NCI-H446 (cell line): Measurements from ENCODE around the gene ZNG1B.
"Not testable (repeated sequence)": the region's sequence is repeated elsewhere in the genome, so short reads cannot be mapped to it uniquely, and the experiment has no call there.

Source experiments
- DNase-seq, 2 experiments: peaks; one replicate each; lab custom pipeline; 2025; lab: John Stamatoyannopoulos, UW

Gene ZNG1B

DNA sequence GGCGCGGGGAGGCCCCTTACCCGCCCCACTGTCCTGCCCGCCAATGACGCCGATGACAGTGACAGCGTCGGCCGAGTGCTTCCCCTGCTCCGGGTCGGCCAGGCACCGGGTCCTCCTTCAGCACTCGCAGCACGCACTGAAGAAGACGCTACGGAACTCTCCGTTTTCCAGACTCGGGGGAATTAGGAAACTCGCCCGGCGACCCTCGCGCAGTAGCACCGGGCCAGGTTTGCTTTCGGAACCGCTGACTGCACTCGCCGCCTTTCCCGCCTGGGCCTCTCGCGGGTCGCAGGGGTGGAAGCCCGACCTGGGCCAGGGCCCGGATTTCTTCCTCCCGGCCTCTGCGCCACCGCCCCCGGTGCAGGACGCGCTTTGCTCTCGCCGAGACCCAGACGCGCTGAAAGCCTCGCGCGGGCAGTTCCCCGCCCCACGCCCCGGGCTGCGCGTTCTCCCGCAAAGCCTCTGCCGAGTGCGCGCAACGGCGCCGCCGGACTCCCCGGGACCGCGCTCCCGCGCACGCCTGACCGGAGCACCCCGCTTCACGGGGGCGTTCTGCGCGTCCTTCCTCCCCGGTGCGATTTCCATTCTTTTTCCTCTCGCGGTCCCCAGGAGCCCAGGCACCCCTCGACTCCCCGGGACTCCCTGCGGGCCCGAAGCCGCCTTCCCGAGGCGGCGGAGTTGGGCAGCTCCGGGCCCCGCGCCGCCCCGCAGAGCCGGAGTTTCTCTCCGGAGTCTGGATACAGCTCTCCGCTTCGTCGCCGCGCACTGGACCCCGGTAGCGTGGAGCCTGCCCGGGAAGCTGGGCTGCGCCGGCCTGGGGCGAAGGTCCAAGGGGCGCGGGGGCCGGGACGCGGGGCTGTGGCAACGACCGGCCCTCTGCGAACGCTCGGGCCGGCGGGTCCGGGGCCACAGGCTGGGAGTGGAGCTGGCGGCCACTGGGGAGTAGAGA lies 65.9 kb downstream of the ZNG1B start:
- DNase-seq: not testable (repeated sequence)

DNA sequence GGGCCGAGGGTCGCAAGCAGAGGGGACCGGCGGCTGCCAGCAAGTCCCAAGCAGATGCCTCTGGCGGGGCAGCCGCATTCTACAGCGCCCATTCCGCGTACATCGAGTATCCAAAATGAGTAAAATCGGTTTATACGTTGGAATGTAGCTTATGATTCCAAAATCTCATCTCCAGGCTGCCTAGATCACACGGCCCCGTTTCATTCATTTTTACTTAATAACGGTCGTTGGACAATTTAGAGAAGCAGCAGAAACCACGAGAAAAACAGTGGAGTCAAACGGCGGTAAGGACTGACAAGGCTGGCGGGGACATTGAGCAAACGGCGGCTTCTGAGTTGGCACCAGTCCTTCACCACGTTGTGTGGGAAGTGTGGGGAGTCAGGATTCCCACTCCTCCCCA lies 66.6 kb downstream of the ZNG1B start:
- DNase-seq: not testable (repeated sequence)

DNA sequence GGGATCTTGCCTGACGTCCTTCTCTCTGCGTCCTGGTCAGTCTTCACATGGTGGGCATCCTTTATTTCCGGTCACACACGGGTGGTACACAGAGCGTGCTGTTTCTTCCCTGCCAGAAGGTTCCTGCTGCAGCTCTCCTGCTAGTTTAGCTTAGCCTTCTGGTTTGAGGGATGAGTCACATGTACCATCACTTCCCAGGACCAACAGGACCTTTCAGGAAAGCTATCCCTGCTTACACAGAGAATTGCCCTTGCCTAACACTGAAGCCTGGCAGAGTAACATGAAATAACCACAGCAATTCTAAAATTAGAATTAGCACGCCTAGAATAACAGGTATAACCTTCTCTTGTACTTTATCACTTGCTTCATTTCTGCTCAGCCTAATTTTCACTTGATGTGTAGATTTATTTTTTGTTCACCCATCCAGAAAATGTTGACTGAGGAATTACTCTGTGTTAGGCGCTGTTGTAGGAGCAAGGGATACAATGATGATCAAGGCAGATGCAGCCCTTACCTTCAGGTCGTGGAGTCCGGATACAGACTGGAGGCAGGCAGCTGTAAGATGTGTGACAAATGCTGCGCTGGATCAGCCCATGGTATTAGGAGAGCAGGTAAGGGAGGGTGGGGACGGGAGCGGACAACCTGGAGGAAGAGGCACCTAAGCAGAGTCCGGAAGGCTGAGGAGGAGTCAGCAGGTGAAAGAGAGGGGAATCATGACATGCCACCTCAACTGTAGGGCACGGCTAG lies 70.1 kb downstream of the ZNG1B start:
- DNase-seq: not testable (repeated sequence)

GRCh38 chr2:113508187-113508586 lies 70.7 kb downstream of the ZNG1B start:
- DNase-seq: not testable (repeated sequence)

DNA sequence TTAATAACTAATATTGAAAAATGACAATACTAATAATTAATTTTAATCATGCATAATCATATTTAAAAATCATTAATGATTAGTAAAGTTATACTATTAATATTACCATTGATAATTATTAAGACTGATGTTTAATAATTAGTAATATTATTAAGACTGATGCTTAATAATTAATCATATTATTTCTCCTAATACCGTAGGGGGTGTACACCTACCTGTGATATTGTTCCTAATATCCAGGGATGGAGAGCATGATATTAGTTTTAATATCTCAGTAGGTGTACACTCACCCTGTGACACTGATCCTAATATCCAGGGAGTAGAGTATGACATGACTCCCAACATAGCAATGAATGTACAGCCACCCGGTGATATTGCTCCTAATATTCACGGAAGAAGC lies 73.4 kb downstream of the ZNG1B start:
- not testable (repeated sequence) for DNase-seq

GRCh38 chr2:113511859-113512258 lies 74.4 kb downstream of the ZNG1B start:
- not testable (repeated sequence) for DNase-seq

- DNase-seq: not testable (repeated sequence)
Measured at GRCh38 chr2:113515457-113515856, 78.0 kb downstream of the ZNG1B start.

DNA sequence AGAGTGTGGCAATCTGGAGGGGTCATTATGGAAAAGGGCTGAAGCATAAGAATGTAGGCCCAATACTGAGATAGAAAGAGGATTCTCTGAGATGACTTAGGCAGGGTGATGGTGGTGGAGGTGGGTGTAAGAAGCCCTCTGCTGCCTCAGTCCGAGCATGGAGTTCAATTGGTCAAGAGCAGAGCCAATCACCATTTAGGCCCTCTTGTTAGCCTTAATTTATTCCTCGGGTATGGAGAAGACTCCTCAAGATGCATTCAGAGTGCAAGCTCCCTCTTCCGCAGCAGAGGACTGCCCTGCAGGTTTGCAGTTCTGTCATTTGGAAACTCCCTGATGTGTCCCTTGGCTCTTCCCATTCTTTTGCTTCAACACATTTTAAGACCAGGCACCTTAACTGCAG lies 78.5 kb downstream of the ZNG1B start:
- DNase-seq: not testable (repeated sequence)

DNA sequence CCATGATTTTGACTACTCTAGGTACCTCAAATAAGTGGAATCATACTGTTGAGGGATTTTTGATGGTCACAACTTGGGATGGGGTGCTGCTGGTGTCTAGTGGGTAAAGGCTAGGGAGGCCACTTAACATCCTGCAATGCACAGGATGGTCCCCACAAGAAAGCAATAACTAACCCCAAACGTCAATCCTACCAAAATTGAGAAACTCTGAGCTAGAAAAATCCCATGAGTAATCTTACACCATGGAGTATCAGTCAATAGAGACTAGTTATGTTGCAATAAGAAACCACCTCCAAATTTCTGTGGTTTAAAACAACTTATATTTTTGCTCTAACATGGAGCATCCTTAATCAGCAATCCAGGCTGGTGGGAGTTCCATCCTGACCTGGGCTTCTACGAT lies 79.5 kb downstream of the ZNG1B start:
- not testable (repeated sequence) for DNase-seq

- DNase-seq: not testable (repeated sequence)
Measured at GRCh38 chr2:113520837-113521236, 83.3 kb downstream of the ZNG1B start.

DNA sequence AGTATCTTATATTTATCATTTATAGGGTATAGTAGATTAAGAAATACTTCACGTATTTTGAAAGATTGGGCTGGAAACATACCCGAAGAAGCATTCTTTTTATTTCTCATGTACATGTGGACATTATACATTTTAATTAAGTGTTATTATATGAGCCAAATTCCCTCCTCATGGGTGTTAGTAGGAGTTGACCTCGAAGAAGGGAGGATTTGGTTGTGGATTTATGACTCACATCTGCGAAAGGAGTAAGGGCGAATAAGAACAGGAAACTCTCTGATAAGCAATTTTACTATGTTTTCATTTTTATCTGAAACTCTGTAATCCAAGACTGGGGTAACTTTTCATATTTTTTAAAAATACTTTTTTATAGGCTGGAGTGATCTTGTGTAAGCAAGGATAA lies 84.0 kb downstream of the ZNG1B start:
- not testable (repeated sequence) for DNase-seq

GRCh38 chr2:113524986-113525385 lies 87.5 kb downstream of the ZNG1B start:
- not testable (repeated sequence) for DNase-seq

- not testable (repeated sequence) for DNase-seq
Measured at GRCh38 chr2:113527350-113528045, 90.0 kb downstream of the ZNG1B start.

DNA sequence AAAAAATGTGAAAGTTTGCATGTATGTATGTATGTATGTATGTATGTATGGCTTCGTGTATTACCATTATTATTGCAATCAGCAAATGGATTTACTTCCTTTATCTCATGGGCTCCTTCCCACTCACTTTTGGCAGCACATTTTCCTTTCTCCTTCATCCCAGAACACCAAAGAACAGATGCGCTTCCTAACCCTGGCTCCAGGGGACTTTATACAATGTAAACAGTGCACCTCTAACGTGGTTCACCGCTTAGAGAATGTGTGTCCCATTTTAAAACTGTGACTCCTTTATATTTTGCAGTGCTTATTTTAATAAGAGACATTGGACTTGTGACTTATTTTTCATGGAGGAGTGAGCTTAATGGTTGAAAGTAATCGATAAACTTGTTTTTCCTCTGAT lies 90.6 kb downstream of the ZNG1B start:
- not testable (repeated sequence) for DNase-seq

- DNase-seq: not testable (repeated sequence)
Measured at GRCh38 chr2:113528904-113529303, 91.4 kb downstream of the ZNG1B start.

DNA sequence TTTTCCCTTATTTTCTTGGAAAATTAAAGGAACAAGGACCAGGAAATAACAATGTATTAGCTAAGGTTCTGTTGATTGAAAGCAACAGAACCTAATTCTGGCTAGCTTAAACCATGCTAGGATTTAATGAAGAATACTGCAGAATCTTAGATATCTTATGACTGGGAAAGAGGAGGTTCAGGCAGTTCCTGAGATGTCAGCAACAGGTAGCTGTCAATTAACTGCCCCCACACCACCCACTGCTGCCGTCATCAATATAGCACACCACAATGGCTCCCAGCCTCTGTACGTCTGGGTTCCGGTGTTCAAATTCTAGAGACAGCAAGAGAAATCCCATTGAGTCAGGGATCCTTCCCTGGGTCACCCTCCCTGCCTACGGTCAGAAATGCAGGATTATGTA lies 95.5 kb downstream of the ZNG1B start:
- not testable (repeated sequence) for DNase-seq

DNA sequence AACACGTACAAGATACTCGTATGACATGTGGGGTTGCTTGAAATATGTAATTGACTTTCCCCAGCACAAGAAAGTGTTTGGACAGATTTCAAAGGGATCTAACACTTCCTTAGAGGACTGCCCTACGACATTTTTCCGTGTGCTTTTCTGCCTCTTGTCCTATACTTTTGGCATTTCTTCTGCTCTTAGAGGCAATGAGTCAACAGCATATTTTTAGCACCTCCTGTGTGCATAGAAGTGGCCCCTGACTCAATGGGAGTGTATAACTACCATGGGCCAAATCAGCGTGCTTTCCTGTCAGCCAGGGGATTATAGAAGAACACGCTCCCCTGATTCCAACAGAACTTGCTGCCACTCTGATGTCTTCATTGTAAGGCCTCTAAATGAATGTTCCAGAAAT lies 99.1 kb downstream of the ZNG1B start:
- DNase-seq: not testable (repeated sequence)

- DNase-seq: not testable (repeated sequence)
Measured at GRCh38 chr2:113540834-113541203, 103.3 kb downstream of the ZNG1B start.

DNA sequence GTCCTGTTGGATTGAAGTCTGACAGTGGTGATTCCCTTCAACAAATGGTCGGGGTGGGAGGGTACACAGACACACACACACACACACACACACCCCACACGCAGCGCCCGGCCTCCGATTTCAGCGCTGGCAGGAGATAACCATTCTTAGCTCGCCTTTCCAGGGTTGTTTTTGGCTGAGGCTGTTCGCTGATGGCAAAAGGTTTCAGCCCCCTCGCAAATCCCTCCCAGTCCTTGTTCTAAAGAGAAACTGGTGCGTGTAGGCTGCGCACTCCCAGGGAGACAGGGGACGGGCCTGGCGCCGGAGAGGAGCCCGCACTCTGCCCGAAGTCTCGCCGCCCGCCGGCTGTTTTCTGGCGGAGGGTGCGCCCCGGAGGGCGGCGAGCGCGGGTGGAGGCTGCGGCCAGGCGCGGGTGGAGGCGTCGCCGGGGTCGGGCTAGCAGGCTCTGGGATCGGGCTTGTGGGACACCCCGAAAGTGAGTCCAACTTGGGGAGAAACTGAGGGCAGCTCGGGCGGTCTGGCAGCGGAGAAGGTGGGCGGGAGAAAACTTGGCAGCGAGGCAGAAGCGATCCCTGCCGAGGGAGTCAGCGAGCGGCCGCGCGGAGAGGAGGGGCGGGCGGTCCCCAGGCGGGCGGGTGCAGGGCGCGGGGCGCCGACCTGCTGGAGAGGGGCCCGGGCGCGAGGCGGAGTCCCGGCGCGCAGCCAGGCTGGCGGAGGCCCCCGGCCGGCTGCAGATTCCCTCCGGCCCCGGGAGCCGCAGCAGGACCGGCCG lies 103.9 kb downstream of the ZNG1B start:
- DNase-seq: not testable (repeated sequence)

DNA sequence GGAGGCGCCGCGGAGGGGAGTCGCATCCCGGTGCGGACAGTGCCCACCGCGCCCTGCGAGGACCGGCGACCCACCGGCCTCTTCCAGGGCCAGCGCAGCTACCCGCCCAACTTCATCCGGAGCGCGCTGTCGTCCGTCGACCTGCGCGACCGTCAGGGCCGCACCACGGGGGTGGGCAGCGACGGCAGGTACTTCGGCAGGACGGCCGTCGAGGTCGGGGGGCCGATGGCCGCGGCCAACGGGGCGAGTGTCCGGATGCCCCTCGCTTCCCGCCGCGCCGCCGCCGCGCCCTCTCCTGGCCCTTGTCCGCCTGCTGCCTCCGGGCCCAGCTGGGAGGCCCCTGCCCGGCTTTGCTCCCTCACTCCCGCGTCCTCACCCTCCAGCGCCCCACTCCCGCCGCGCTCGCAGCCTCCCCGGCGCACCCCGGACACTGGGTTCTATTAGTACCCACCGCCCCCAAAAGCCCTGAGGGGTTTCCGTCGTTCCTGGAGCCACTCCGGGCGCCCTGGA lies 104.5 kb downstream of the ZNG1B start:
- not testable (repeated sequence) for DNase-seq

DNA sequence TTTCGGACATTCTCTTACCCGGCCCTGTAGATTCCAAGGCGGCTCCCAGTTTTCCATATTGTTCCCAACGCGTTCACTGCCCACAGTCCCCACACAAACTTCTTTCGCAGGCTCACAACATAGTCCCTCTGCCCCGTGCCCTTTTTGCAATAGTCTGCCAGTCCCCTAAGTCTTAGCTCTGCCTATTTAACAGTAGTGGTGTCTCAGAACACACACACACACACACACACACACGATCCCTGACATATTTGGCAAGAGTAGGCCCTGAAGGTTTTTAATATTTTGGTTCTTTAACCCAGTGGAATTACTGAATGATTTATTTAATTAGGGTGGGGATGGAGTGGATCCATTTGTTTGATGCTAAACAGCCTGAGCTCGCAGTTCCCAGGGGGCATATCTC lies 105.0 kb downstream of the ZNG1B start:
- DNase-seq: not testable (repeated sequence)
